Midbrain (tissue), 1 donor: ENCODE measurements around the gene MYO9B.
"Not testable (repeated sequence)": the region's sequence is repeated elsewhere in the genome, so short reads cannot be mapped to it uniquely, and the experiment has no call there.

Source experiments
- DNase-seq: peaks from one replicate; lab custom pipeline; 2025; lab: John Stamatoyannopoulos, UW

Gene MYO9B

DNA sequence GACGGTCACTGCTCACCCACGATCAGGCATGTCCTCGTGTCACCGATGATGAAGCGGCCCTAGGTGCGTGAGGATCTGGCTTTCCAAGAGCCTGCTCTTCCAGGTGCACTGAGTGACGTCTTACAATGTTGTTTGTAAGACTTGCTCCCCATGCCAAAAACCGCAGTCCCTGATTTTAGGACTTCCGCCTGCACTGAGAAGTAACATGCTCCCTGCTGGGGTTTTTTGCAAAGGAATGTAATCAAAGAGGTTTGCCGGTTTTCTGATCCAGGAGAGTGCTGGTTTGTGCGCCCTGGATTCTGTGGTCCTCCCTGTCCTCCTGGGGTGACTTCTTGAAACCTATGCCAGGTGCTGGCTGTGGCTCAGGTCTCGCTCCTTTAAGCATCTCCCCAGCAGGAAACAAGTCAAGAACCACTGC is 38.8 kb downstream of the MYO9B start:
- no peak for DNase-seq

DNA sequence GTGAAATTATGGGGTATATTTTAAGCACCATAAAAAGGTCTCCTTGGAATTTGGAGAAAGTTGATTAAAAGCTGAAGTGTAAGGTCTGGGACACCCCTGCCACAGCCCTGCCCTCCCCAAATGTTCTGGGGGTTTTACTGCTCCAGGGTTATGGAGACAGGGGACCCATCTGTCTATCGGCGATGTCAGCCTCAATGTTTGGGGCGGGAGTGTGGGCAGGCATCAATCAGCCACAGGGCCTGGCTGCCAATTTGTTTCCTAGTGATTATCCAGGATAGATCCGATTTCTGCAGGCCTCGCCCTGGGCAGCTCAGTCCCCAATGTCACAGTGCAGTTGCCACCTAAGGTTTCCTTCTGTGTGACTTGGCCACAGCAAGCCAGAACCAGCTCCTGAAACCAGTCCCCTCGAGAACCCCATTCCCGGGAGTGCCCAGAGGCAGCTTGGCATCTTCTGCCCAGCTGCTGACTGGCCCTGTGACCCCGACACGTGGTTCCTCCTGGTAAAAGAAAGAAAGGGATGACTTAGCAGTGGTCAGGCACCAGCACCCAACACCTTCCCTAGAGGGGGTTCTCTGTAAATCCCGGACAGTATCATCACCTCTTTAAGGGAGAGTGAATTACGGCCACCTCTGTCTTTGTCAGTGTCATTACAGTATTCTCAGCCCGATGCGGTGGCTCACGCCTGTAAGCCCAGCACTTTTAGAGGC is 41.6 kb downstream of the MYO9B start:
- peak; percentile 31 for DNase-seq

DNA sequence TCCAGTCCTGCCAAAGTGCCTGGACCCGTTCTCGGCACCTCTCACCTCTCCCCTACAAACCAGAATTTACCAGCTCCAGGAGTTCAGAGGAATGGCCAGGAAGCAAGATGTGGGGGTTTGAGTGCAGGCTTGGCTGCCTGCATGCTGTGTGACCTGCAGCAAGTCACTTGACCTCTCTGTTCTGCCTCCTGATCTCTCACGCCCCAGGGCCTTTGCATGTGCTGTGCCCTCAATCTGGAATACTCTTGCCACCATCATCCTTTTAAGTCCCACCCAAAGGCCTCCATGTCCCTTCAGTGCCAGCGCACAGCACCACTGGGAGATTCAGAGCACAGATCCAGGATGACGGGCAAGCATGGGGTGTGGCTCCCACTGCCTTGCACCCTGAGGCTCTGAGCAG is 43.4 kb downstream of the MYO9B start:
- DNase-seq: no peak

DNA sequence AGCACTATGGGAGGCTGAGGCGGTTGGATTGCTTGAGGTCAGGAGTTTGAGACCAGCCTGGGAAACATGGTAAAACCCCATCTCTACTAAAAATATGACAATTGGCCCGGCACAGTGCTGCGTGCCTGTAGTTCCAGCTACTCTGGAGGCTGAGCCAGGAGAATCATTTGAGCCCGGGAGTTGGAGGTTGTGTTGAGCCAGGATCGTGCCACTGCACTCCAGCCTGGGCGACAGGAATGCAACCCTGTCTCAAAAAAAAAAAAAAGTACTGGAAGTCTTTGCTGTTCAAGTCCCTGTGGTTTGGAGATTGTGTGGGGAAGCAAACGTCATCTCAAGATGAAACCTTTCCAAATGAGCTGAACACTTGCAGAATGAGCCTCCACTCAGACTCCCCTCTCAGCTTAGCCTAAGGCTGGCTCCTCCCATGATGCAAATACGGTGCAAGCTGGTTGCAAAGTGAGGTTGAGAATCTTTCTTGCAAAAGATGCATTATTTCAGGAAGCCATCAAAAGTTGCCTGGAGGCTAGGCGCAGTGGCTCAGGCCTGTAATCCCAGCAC is 46.2 kb downstream of the MYO9B start:
- DNase-seq: no peak

DNA sequence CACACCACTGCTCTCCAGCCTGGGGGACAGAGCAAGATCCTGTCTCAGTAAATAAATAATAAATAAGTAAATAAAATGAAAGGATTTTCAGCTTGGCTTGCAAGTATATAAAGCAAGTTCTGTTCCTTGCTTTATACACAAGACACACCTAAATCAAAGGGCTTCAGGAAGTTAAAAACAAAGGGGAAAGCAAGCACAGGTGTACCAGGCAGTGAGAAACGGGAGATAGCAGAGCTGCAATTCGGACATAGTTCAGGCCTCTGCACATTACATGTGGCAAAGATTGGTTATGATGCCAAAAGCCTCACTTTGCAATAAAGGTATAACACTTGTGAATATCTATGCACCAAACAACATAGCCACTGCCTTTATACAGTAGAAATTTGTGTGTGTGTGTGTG is 47.5 kb downstream of the MYO9B start:
- no peak for DNase-seq

DNA sequence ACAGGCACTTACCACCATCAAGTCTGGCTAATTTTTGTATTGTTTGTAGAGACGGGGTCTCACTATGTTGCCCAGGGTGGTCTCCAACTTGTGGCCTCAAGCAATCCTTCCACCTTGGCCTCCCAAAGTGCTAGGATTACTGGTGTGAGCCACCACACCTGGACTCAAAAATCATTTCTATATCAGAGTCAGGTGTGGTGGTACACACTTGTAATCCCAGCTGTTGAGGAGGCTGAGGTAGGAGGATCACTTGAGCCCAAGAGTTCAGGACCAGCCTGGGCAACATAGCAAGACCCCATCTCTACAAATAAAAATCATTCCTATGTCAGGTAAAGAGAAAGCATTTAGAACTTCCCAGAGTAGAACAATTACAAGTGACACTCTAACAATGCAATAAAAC is 48.4 kb downstream of the MYO9B start:
- no peak for DNase-seq

DNA sequence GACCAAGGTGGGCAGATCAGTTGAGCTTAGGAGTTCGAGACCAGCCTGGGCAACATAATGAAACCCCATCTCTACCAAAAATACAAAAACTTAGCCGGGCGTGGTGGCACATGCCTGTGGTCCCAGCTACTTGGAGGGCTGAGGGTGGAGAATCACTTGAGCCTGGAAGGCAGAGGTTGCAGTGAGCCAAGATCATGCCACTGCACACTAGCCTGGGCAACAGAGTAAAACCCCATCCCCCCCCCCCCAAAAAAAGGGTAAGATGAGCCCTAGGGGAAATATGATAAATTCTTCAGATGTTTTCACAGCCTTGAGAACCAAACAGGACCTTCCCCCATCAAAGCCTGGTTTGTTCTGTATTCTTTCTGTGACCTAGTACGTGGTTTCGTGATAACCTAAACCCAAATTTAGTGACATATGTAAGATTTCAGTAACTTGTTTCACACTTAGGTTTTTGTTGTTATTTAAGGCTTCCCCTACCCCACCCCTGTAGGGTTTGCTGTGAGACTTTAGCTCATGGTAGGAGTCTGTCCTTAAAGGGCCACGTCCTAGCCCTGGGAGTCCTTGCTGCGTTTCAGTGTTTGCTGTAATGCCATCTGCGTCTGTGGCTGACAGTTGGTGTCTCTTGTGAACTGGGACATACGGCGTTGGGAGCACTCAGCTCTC is 49.6 kb downstream of the MYO9B start:
- peak; percentile 47 for DNase-seq

DNA sequence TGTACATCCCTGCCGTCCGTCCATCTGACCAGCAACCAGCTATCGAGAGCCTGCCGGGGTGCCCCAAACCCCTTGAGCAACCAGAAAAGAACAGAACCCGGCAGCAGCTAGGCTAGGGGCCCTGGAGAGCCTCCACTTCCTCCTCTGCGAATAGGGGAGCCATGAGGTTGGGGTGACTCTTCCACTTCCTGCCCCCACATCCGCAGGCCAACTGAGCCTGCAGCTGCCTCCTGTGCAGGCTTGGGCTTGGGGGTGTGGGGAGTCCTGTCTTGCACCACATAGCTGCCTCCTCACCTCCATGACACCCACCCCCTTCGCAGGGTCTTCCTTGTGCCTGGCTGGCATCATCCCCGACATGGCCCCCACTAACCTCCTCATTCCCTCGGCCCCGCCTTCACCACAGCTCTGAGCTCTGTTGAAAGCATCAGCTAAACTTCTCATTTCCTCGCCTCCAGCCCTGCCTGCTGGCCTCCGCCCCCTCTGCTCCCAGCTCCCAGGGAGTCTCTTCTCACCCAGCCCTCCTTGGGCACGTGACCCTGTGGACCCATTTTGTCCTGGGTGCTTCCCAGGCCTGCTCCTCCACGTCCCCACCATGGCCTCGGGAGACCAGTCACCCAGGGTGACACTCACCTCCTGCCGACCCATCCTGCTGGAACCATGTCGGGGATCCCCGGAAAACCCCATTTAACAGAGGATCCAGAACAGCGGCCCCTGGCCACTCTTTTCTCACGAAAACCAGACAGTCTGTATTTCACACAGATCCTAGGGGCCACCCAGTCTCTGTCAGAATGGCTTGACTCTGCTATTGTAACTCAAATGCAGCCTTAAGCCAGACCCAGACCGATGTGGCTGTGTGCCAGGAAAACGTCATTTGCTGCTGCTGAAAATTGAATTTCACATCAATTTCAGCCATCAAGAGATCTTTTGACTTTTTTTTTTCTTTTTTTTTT is 50.4 kb downstream of the MYO9B start:
- DNase-seq: peak; percentile 41

DNA sequence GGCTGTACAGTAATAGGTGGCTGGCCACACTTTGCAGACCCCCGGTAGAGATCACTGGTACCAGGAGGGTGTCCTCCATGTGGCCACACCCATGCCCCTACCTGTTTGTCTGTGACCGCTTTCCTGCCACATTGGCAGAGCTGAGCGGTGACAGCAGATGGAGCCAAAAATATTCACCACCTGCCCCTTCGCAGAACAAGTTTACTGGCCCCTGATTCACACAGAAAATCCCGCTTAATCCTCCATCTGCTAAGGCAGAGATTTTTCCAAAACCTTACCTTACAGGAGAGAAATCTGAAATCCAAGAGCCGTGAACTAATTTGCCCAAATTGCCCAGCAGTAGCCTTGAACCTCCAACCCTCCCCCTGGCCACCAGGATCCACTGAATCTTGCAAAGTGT is 52.1 kb downstream of the MYO9B start:
- DNase-seq: no peak

DNA sequence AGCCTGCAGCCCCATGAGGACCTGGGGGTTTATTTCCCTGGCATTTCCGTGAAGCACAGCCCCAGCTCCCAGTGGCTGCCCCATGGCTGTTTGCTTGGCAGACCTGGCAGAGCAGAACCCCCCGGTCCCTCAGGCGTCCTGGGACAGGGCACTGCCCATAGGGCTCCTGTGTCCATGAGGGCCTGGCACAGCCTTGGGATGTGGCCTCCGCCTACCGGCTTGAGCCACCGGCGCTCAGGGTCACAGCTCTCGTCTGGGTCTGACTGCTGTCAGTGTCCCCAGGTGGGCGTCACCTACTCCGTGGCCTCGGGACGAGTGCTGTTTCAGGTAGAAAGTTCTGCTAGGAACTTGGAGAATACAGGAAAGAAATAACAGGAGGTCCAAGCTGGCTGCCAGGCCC is 52.8 kb downstream of the MYO9B start:
- no peak for DNase-seq

DNA sequence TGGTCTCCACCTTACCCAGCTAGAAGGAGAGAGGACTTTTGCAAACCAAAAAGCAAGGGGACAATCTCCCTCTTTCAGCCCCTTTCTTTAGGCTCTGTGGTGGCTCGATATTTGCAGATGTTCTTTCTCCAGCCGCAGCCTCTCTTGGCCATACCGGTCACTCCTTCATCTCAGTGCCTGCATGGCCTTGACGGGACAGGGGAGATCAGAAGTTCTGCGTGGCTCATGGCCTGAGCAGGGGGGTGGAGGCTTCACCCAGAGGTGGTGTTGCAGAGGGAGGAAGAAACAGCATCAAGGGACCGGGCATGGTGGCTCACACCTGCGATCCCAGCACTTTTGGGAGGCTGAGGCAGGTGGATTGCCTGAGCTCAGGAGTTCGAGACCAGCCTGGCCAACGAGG is 53.2 kb downstream of the MYO9B start:
- DNase-seq: no peak

DNA sequence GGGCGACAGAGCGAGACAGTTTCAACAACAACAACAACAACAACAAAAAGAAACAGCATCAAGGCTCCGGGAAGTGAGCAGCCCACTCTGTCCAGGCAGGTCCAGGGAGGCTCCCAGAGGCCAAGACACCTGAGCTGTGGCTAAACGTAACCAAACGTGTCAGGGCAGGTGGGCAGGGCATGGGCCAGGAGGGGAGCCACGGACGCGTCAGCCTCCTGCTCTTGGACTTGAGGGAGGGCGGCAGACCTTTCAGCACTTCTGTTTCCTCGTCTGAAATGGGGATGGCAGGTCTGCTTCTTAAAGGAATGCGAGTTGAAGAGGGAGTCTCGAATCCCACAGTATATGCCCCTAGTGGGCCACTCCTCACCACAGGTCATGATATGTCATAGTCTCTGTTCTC is 53.8 kb downstream of the MYO9B start:
- no peak for DNase-seq

DNA sequence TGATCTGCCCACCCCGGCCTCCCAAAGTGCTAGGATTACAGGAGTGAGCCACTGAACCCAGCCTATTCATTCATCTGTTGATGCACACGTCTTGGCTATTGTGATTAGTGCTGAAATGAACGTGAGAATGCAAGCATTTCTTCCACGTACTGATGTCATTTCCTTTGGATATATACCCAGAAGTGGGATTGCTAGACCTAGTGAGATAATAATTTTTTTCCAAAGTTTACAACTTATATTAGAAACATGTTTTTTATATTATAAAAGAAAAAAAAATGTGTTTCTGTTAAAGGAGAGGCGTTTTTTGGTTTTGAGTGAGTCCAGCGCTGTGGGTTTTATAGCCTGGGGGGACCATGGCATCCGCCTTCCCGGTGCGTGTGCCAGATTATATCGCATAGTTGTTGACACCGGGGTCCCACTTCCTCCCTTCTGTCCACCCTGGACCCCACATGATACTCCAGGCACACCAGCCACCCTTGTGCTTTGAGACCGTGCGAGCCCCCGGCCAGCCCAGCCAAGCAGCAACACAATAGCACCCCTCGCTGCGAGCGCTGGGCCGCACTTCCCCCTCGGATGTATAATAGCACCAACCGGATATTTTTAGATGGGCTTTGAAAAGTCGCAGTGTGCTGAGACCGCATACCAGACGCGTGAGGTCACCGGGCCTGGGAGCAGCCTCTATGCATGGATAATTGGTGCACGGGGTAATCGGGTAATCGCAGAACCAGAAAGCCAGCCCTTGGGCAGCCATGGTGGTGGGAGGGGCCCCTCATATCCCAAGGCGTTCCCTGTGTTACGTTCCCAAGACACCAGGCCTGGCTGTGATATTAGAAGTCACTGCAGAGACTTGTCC is 59.6 kb downstream of the MYO9B start:
- DNase-seq: peak; percentile 34

DNA sequence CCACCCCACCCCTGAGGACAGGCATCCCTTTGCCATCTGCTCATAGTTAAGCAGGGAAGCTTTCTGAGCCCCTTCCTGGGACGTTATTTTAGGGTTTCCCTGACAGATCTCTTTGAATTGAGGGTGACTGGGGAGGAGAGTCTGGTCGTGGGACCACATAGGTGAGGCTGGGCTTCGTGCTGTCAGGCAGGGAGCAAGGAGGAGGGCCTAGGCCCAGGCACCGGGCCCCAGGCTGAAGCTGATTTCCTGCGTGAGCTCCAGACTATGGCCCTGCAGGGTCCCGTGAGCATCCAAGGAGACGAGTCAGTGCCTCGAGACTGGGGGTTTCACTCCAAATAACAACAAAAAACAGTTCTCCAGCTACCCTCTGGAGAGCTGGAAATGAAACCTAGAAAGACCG is 60.4 kb downstream of the MYO9B start:
- DNase-seq: no peak

DNA sequence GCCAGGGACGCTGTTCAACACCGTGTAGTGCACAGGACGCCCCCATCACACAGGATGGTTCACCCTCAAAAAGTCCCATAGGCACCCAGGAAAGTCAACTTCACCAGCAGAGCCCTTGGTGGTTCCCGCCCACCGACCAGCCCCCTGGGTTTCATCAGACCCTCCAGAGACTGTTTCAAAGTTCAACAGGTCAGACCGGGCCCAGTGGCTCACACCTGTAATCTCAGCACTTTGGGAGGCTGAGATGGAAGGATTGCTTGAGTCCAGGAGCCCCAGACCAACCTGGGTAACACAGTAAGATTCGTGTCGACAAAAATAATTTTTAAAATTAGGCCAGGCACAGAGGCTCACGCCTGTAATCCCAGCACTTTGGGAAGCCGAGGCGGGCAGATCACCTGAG is 61.0 kb downstream of the MYO9B start:
- DNase-seq: no peak

DNA sequence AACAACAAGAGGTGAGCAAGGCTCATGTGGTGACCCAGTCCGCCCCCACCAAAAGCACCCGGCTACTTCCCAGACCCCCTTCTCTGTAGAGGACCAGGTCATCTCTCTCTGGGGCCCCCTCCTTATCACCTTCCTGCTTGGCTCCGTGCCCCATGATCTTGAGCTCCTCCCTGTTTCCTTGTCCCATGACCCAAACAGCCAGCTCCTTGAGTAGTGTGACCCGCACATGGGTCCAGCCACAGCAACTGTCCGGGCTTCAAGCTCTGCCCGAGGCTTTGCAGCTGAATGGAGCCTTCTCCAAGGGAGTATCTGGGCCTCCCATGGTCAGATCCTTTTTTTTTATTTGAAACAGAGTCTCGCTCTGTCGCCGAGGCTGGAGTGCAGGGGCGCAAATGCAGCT is 61.8 kb downstream of the MYO9B start:
- no peak for DNase-seq

DNA sequence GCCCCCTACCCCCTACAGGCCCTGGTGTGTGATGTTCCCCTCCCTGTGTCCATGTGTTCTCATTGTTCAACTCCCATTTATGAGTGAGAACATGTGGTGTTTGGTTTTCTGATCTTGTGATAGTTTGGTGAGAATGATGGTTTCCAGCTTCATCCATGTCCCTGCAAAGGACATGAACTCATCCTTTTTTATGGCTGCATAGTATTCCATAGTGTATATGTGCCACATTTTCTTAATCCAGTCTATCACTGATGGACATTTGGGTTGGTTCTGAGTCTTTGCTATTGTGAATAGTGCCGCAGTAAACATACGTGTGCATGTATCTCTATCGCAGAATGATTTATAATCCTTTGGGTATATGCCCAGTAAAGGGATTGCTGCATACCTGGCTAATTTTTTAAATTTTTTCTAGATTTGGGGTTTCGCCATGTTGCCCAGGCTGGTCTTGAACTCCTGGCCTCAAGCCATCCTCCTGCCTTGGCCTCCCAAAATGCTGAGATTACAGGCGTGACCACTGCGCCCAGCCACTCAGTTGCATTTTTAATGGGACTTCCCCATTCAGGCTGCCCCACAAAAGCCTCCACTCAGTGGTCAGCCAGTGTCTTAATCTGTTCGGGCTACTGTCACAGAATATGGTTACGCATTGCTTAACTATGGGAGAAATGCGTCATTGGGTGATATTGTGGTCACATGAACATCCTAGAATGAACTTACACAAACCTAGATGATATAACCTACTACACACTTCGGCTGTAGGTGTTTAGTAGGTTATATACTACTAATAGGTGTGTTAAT is 62.7 kb downstream of the MYO9B start:
- not testable (repeated sequence) for DNase-seq

DNA sequence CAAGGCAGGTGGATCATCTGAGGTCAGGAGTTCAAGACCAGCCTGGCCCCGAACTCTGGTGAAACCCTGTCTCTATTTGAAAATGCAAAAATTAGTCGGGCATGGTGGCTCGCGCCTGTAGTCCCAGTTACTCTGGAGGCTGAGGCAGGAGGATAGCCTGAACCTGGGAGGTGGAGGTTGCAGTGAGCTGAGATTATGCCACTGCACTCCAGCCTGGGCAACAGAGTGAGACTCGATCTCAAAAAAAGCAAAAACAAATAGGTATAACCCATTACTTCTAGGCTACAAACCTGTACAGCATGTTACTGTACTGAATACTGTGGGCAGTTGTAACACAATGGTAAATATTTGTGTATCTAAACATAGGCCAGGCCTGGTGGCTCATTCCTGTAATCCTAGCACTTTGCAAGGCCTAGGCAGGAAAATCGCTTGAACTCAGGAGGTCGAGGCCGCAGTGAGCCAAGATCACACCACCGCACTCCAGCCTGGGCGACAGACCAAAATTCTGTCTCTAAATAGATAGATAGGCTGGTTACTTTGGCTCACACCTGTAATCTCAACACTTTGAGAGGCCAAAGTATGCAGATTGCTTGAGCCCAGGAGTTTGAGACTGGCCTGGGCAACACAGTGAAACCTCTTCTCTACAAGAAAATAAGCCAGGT is 63.5 kb downstream of the MYO9B start:
- no peak for DNase-seq

DNA sequence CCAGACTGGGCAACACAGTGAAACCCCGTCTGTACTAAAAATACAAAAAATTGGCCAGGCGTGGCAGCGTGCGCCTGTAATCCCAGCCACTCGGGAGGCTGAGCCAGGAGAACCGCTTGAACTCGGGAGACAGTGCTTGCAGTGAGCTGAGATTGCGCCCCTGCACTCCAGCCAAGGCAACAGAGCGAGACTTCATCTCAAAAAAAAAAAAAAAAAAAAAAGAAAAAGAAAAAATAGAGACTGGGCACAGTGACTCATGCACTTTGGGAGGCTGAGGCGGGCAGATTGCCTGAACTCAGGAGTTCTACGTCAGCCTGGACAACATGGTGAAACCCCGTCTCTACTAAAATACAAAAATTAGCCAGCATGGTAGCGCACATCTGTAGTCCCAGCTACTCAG is 69.2 kb downstream of the MYO9B start:
- DNase-seq: not testable (repeated sequence)
